Hematopoietic multipotent progenitor cell treated with erythropoietin and hydrocortisone succinate and interleukin-3 and kit ligand, for 15 days (in vitro differentiated cells): ENCODE data around the gene CYBC1.

Experiments
- DNase-seq: peaks from one replicate; pipeline ENCODE4 v3.0.0-alpha.2; 2015; ENCODE audit warnings: low spot score

Gene CYBC1

GRCh38 chr17:82447876-82448275, 2.7 kb downstream of the CYBC1 start:
- DNase-seq, result no peak

GRCh38 chr17:82446649-82447048, 3.9 kb downstream of the CYBC1 start:
- DNase-seq, result no peak

DNA sequence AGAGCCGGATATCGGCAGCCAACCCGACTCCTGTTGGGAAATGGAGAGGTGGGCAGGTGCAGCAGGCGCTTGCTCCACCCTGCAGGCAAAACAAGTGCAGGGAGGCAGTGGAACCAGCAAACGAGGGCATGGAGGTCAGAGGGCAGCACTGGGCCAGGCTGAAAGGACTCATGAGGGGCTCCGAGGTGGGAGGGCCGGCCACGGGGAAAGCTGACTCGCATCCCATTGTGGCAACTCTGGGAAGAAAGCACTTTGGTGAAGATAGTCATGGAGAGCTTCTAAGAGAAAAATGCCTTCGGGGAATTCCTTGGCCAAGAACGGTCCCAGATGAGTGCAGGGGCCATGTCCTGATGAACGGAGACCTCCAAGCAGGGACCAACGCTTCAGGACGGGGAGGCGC, 4.4 kb downstream of the CYBC1 start:
- DNase-seq, result no peak

GRCh38 chr17:82445542-82445941, 5.0 kb downstream of the CYBC1 start:
- no peak for DNase-seq

- no peak for DNase-seq
These were observed 5.5 kb downstream of the CYBC1 start for GRCh38 chr17:82444941-82445521.

- no peak for DNase-seq
These were observed 6.2 kb downstream of the CYBC1 start for GRCh38 chr17:82444284-82444893.

DNA sequence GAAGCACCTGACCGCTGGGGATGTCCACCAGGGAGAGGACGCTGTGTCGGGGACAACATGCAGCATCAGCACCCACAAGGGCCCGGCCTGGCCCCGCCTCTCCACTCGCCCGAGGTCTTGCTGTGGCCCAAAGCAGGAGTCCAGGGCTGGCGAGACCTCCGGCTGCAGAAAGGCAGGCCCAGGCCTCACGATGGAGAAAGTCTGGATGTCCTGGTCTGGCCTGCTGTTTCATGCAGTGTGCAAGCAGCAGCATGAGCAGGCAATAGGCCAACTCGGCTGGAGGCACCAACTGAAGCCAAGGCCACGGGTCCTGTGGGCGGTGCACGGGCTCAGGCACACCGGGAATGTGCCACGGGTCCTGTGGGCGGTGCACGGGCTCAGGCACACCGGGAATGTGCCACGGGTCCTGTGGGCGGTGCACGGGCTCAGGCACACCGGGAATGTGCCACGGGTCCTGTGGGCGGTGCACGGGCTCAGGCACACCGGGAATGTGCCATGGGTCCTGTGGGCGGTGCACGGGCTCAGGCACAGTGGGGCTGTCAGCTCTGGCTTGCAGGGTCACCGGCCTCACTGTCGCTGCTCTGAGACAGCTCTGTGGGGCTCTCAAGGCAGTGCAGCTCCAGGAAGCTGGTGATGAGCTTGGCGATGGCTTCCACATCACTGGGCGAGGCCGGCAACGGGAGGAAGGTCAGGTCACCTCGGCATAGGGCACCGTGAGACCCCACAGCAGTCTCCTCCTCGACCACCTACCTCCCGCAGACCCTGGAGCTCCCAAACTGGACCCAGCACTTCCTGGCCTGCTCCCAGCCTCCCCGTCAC, 6.9 kb downstream of the CYBC1 start:
- no peak for DNase-seq

- no peak for DNase-seq
These were observed 7.7 kb downstream of the CYBC1 start for GRCh38 chr17:82442643-82443464.

DNA sequence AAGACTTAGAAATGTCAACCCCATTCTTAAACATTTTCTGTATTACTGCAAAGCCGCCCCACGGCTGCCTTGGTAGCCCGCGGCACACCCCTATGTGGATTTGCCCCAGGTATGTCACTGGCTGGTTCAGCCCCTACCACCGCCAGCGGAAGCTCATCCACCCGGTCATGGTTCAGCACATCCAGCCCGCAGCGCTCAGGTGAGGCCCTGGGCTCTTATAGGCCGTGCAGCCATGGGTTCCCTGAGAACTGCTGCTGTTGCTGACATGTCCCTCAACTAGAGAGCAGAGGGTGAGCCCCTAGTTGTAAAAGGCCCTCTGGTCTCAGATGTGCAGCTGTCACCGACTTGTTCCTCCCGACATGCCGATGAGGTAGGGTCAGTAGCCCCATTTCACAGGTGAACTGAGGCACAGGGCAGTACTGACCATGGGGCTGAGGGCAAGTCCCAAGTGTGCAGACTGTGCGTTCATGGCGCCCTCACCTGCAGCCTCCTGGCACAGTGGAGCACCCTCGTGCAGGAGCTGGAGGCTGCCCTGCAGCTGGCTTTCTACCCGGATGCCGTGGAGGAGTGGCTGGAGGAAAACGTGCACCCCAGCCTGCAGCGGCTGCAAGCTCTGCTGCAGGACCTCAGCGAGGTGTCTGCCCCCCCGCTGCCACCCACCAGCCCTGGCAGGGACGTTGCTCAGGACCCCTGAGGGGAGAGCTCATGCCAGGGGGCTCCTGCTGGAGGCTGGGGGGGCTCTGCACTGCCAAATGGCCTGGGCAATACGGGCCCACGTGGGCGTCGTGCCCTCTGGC, 8.7 kb downstream of the CYBC1 start:
- no peak for DNase-seq

DNA sequence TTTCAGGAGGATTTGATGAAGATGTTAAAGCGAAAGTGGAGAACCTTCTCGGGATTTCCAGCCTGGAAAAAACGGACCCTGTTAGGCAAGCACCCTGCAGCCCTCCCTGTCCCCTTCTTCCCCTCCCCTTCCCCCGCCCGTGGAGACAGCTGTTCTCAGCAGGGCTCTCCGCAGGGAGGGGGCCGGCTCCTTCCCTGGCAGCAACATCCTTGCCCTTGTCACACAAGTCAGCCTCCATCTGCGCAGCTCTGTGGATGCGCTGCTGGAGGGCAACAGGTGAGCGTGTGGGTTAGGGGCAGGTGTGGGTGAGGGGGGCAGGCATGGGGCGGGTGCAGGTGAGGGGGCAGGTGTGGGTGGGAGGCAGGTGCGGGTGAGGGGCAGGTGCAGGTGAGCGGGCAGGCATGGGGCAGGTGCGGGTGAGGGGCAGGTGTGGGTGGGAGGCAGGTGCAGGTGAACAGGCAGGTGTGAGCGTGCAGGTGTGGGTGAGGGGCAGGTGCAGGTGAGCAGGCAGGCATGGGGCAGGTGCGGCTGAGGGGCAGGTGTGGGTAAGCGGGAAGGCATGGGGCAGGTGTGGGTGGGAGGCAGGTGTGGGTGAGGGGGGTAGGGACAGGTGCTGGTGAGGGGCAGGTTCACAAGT, 9.4 kb downstream of the CYBC1 start:
- no peak for DNase-seq

GRCh38 chr17:82440469-82440981, 10.0 kb downstream of the CYBC1 start:
- no peak for DNase-seq

- DNase-seq, result no peak
These were observed 10.7 kb downstream of the CYBC1 start for GRCh38 chr17:82439829-82440365.

GRCh38 chr17:82439194-82439828, 11.2 kb downstream of the CYBC1 start:
- DNase-seq, result no peak

DNA sequence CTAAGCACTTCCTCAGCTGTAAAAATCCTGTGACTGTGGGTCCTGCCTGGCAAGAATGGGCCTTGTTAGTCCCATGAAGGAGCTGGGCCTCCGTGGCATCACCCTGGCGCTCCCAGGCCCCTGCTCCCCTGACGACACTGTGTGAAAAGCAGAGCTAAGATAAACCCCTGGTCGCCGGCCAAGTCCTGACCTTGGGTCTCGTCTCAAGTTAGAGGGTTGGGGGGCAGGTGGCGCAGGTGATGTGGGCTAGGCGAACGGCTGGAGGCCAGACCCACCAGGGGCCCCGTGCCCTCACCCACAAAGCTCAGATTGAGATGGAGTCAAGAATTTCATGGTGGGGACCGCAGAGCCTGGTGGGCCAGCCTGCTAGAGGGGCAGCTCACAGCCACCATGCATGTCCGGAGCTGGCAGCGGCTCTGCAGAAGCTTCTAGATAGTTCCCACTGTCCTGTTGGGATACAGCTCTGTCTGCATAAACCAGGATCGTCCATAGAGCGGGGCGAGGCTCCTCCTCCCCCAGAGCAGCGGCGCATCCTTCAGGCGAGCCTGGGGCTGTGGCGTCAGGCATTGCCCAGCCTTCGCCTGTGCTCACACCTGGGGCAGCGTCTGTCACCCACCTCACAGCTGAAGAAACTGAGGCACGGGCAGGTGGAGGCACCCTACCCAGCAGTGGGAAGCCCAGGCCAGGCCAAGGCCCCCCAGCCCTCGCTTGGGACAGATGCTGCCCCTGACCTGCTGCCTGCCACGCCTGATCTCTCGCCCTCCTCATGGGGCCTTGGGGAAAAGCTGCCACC, 12.0 kb downstream of the CYBC1 start:
- no peak for DNase-seq

- no peak for DNase-seq
These were observed 13.3 kb downstream of the CYBC1 start for GRCh38 chr17:82437325-82437668.

DNA sequence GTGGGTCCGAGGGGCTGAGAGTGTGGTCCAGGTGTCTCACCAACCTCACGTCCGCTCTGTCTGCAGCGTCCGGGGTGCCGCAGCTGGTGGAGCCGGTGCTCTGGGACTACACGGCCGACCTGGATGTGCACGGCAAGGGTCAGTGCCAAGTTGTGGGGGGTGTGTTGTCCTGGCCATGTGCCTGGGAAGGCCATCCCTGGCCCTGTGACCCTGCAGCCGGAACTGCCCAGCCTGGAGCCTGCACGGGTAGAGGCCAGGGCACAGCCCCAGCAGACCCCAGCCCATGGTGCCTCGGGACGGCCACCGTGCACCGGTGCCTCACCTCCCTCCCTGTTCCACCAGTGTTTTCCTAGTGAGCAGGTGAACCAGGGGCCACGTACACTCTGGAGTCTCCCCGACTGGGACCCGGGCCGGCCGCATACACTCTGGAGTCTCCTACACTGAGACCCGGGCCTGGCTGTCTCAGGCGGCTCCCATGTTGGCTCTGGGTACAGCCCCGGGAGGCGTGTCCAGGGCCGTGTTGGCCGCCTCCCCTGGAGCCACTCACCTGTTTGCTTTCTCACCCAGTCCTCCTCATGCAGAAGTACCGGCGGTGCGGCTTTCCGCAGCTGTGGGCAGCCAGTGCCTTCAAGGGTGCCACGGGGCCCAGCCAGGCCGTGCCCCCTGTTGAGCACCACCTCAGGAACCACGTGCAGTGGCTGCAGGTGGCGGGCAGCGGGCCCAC, 13.8 kb downstream of the CYBC1 start:
- no peak for DNase-seq

DNA sequence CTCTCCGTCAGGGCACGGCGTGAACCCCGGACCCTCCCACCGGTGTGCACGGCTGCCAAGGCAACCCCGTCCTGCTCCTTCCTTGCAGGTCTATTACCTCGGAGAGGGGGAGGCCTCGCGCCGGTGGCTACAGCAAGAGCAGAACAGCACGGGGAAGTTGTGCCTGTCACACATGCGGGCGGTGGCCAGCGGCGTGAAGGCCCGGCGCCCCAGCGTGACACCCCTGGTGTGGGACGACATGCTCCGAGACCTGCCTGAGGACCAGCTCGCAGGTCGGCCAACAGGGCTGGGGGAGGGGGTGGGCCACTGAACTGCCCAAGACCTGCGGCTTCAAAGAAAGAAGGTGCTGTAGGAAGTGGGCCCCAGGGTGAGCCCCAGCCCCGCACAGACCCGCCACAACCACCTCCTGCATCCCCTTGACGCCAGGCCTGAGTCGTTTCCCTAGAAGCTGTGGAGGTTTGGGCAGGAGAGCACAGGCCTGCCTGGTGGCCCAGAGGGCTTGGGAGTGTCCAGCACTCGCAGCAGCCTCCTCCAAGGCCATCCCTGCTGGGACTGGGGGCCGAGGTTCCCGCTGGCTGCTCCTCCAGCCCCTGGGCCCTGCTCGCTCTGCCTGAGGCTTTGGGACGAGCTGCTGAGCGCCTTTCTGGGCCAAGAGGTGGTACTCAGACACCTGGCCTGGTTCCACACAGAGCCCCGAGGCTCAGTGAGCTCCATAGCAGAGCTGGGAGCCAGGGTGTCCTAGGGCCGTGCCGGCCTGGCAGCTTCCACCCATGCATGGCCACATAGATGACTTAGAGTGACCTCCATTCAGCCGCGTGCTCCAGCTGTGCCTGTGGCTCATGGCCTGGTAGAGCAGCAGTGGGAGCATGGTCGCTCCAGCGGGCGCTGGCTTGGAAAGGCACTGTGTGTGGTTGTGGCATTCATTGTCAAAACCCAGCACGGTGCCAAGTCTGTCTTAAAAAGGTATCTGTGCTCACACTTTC, 14.7 kb downstream of the CYBC1 start:
- DNase-seq, result no peak

- DNase-seq, result no peak
These were observed 15.4 kb downstream of the CYBC1 start for GRCh38 chr17:82435103-82435502.
